Psoas muscle (tissue), 8 donors: ENCODE measurements around the gene ACTL6A. TPM values are rescaled to one million over a fixed set of nuclear protein-coding genes. Genes with fewer than 3 reads are reported as not detected.

Source experiments
- ATAC-seq, 4 donors: fragments of 200-7000 bp; cut with Tn5 transposase; one replicate each; pipeline ENCODE4 v1.9.1; 2020; ENCODE audit warnings: moderate library complexity in 3 of 4, mild to moderate bottlenecking in 2 of 4
- DNase-seq, 2 donors: peaks; one replicate each; pipeline ENCODE4 v3.0.0-alpha.2; 2020
- H3K27ac ChIP-seq: fragments of 200-600 bp; one replicate; pipeline ENCODE4 v1.8.0; 2022
- H3K27me3 ChIP-seq, 3 donors: fragments of 200-600 bp in 1 of 3; one replicate each; pipeline versions ENCODE4 v1.6.1 to v1.8.0; 2013 to 2022; ENCODE audit warnings: low read length in 2 of 3, mild to moderate bottlenecking in 2 of 3, moderate library complexity in 1 of 3; ENCODE audit not compliant: insufficient read depth in 3 of 3
- H3K36me3 ChIP-seq, 2 donors: fragments of 200-600 bp in 1 of 2; one replicate each; pipeline versions ENCODE4 v1.6.1 to v1.8.0; 2013 to 2022; ENCODE audit warnings: low read depth in 1 of 2, mild to moderate bottlenecking in 1 of 2, moderate library complexity in 1 of 2; ENCODE audit not compliant: insufficient read depth in 1 of 2
- H3K4me1 ChIP-seq: fragments of 200-600 bp; one replicate; pipeline ENCODE4 v1.8.0; 2022
- H3K4me3 ChIP-seq: fragments of 200-600 bp; one replicate; pipeline ENCODE4 v1.8.0; 2022; ENCODE audit warnings: mild to moderate bottlenecking
- H3K9me3 ChIP-seq: fragments of 200-600 bp; one replicate; pipeline ENCODE4 v1.8.0; 2022
- CTCF ChIP-seq: fragments of 200-600 bp; IDR thresholded peaks from one replicate; pipeline ENCODE4 v1.8.0; 2022; ENCODE audit warnings: antibody characterized with exemption
- WGBS, 3 donors: extraction: QIAGEN DNeasy Blood & Tissue Kit; methylation state at CpG; one replicate each; pipeline versions ENCODE4 v1.1.6 to v1.1.7; 2013; 5-methylcytosine and 5-hydroxymethylcytosine counted together
- intact Hi-C, 2 donors: fragments of 100-400 bp; cut with DNase I; formaldehyde crosslinking; loops; one replicate each; pipeline versions ENCODE4 v1.11.0 to v1.14.2; 2022
- polyA plus RNA-seq, 3 donors: library from polyadenylated mRNA; stranded (reverse); fragments of 200-250 nt; gene quantifications; one replicate each; pipeline ENCODE4 v1.2.3, GENCODE V29; 2013
- total RNA-seq, 4 donors: library from RNA; stranded (reverse); fragmentation: NEBNext Ultra II Directional in 2 of 4; extraction: Animal tissue kit (Norgen Biotek cat#: 25700) in 2 of 4; gene quantifications; one replicate each; pipeline versions ENCODE4 v1.2.1 to v1.2.4, GENCODE V29; 2021 to 2023
- donor health status: healthy with polysubstance abuse.
- donor health status: DM: no; HTN: no; CAD: no; lungs with moderate emphysema.
- donor health status: Bipolar disorder and iron deficiency.
- donor health status: healthy.
- donor health status: DM: yes; HTN: yes; CAD: no.
- donor health status: DM: no; HTN: no; CAD: no.
- donor health status: DM: no; HTN: no; CAD: no.
- donor health status: DM: yes; HTN: yes; CAD: no.

Gene ACTL6A
- total and polyA plus RNA-seq, 7 donors, result 10.2 to 22.5 (median 12.6) TPM

- TF ChIP-seq CTCF, result no peak
- intact Hi-C loops, result loop anchor here in 1 of 2 donors (10.0 kb wide), 1 partner anchor 235 kb away; no protein-coding TSS in a partner anchor
- WGBS, 3 donors, result 87 to 93% (median 92%) methylated on average over 4 of the region's 4 CpGs
- H3K9me3 ChIP-seq, result no peaks in the 10 kb centered on the region
- DNase-seq (no peak), ATAC-seq (no peak)
- peaks cover 10% of the 10 kb centered on the region for H3K4me1 ChIP-seq
- no peaks in the 10 kb centered on the region for H3K27me3 ChIP-seq
- H3K27ac ChIP-seq, result no peak overlapping the region
- no peak overlapping the region for H3K4me3 ChIP-seq
- H3K36me3 ChIP-seq, result peaks cover 4 to 76% of the 10 kb centered on the region in 2 donors
Measured at GRCh38 chr3:179599531-179599930, 36.8 kb downstream of the ACTL6A start.

- H3K27ac ChIP-seq, result no peak overlapping the region
- H3K36me3 ChIP-seq, result peaks cover 4 to 63% of the 10 kb centered on the region in 2 donors
- peak overlapping the region; percentile 82 for H3K4me3 ChIP-seq
- TF ChIP-seq CTCF, result no peak
- intact Hi-C loops, result loop anchor here in 1 of 2 donors (10.0 kb wide), 1 partner anchor 259 kb away; the partner anchor contains the start of gene MFN1
- DNase-seq, result no peak
- 72 to 81% (median 77%) methylated on average over 4 of the region's 4 CpGs for WGBS, 3 donors
- no peak for ATAC-seq
- no peaks in the 10 kb centered on the region for H3K27me3 ChIP-seq
- no peaks in the 10 kb centered on the region for H3K9me3 ChIP-seq
- peaks cover 27% of the 10 kb centered on the region for H3K4me1 ChIP-seq
Measured at GRCh38 chr3:179603321-179603720, 40.6 kb downstream of the ACTL6A start.

GRCh38 chr3:179603831-179604230, 41.1 kb downstream of the ACTL6A start:
- intact Hi-C loops, result loop anchor here in 1 of 2 donors (10.0 kb wide), 1 partner anchor 259 kb away; the partner anchor contains the start of gene MFN1
- H3K9me3 ChIP-seq, result no peaks in the 10 kb centered on the region
- peaks cover 27% of the 10 kb centered on the region for H3K4me1 ChIP-seq
- DNase-seq (no peak), ATAC-seq (no peak)
- H3K4me3 ChIP-seq, result peak overlapping the region; percentile 82
- peaks cover 4 to 63% of the 10 kb centered on the region in 2 donors for H3K36me3 ChIP-seq
- H3K27me3 ChIP-seq, result no peaks in the 10 kb centered on the region
- WGBS, 3 donors, result 2% methylated on average over 3 of the region's 3 CpGs
- peak overlapping the region; percentile 86 for H3K27ac ChIP-seq
- TF ChIP-seq CTCF, result no peak

- WGBS, 3 donors, result 0% methylated on average over 45 of the region's 45 CpGs
Measured at GRCh38 chr3:179604321-179605078, 41.8 kb downstream of the ACTL6A start, which contains the start of the genes MRPL47 and NDUFB5. Gene MRPL47 (minus strand): TSS chr3:179604638. CDS start chr3:179604624, 14 bp downstream. Gene NDUFB5 (plus strand): TSS chr3:179604794. CDS start chr3:179604816, 22 bp downstream.

More at GRCh38 chr3:179604321-179605078, 41.8 kb downstream of the ACTL6A start, which contains the start of the genes MRPL47 and NDUFB5:
- H3K9me3 ChIP-seq, result no peaks in the 10 kb centered on the region
- H3K36me3 ChIP-seq, result peaks cover 4 to 61% of the 10 kb centered on the region in 2 donors
- ATAC-seq (peak; percentile 100), DNase-seq (peak; percentile 93 to 96)
- peak within 1 kb of the TSS; percentile 82 for H3K4me3 ChIP-seq
- H3K4me1 ChIP-seq, result peaks cover 27% of the 10 kb centered on the region
- H3K27me3 ChIP-seq, result no peaks in the 10 kb centered on the region
- TF ChIP-seq CTCF, result no peak
- peak within 1 kb of the TSS; percentile 86 for H3K27ac ChIP-seq
- intact Hi-C loops, result loop anchor here in 1 of 2 donors (5.0 to 10.0 kb wide), 2 partner anchors 133 to 260 kb away; partner anchors contain the start of gene MFN1
